ENCODE measurements around the gene FIGNL2.

- no peak for TF ChIP-seq CTCF (conservative IDR thresholded peaks at IDR 0.05; ENCODE audit: low read depth in 2 of 2)
- no peak for TF ChIP-seq POLR2AphosphoS5 (IDR thresholded peaks at IDR 0.05; ENCODE audit: low read depth)
- no peak for TF ChIP-seq JUNB (IDR thresholded peaks at IDR 0.05; ENCODE audit: unreplicated experiment)
- TF ChIP-seq ETS1 (IDR thresholded peaks at IDR 0.05), result no peak
- no peak for TF ChIP-seq CREB1 (CRISPR knock-in tag; IDR thresholded peaks at IDR 0.05; ENCODE audit: low read depth)
- no peak for TF ChIP-seq EZH2phosphoT487 (IDR thresholded peaks at IDR 0.05; ENCODE audit: unreplicated experiment)
- no peak for TF ChIP-seq ZNF114 (CRISPR knock-in tag; IDR thresholded peaks at IDR 0.05)
- no peak for TF ChIP-seq EZH2 (IDR thresholded peaks at IDR 0.05; ENCODE audit: low read depth, unreplicated experiment)
- no peak for TF ChIP-seq REST (IDR thresholded peaks at IDR 0.05; ENCODE audit: unreplicated experiment)
- TF ChIP-seq STAT1 (IDR thresholded peaks at IDR 0.05; ENCODE audit: unreplicated experiment), result no peak
Observed at GRCh38 chr12:51865757-51866270, 17.3 kb upstream of the FIGNL2 start.
